Cerebellar cortex (tissue), 1 donor: Measurements from ENCODE around the gene SYTL4.
"Not testable (repeated sequence)": the region's sequence is repeated elsewhere in the genome, so short reads cannot be mapped to it uniquely, and the experiment has no call there.

Experiments
- DNase-seq: peaks from one replicate; pipeline ENCODE4 v3.0.0-alpha.2; 2015; ENCODE audit warnings: low spot score

The SYTL4 gene

GRCh38 chrX:100731441-100732281 is at the start of gene SYTL4:
SYTL4 (minus strand) TSS chrX:100732121; CDS start chrX:100702037, 30,084 bp downstream.
- DNase-seq = no peak

- DNase-seq = not testable (repeated sequence)
Measured at GRCh38 chrX:100769439-100769838, 37.5 kb upstream of the SYTL4 start.

GRCh38 chrX:100768679-100769338 is 36.9 kb upstream of the SYTL4 start:
- peak; percentile 44 for DNase-seq

DNA sequence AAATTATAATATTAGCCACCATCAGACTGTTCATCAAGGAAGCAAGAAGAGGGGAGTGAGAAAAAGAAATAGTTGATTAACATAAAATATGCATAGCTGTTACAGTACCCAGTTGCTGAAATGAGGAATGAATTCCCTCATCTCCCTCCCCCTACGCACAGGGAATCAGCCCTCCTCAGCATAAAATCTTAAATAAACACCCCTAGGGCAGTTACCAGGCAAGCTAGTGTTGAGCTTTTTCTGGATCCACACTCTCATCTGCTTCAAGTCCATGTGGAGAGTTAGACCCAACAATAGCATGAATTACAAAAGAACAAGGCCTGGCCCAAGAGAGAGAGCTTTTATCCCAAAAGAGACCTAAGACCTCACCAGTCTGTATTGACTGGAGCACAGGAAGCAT is 19.0 kb upstream of the SYTL4 start:
- no peak for DNase-seq

DNA sequence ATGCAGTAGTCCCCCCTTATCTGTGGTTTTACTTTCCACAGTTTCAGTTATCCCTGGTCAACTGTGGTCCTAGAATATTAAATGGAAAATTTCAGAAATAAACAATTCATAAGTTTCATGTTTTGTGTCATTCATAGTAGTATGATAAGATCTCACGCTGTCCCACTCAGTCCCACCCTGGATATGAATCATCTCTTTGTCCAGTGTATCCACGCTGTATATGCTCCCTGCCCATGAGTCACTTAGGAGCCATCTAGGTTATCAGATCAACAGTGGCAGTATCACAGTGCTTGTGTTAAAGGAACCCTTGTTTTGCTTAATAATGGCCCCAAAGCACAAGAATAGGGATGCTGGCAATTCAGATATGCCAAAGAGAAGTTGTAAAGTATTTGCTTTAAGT is 16.2 kb upstream of the SYTL4 start:
- no peak for DNase-seq

GRCh38 chrX:100747703-100748102 is 15.8 kb upstream of the SYTL4 start:
- no peak for DNase-seq

DNA sequence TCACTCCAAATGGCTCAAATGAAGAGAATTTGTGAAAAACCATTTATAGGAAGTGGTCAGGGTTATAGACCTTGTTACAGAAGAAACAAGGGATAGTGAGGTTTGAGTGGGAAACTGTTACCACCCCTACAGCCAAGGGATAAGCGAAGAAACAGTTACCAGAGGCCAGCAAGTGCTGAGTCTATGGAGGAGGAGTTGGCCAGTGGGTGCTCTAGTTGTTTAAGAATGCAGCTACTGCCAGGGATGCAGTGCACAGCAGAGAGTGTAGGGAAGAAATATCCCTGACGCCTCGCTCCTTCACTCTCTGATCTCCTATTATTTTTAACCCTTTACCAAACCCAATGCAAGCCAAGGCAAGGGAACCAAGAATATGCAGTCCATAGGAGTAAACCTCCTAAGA is 15.2 kb upstream of the SYTL4 start:
- DNase-seq = no peak

GRCh38 chrX:100745806-100746537 is 14.1 kb upstream of the SYTL4 start:
- DNase-seq = no peak

GRCh38 chrX:100745205-100745604 is 13.3 kb upstream of the SYTL4 start:
- DNase-seq = no peak

DNA sequence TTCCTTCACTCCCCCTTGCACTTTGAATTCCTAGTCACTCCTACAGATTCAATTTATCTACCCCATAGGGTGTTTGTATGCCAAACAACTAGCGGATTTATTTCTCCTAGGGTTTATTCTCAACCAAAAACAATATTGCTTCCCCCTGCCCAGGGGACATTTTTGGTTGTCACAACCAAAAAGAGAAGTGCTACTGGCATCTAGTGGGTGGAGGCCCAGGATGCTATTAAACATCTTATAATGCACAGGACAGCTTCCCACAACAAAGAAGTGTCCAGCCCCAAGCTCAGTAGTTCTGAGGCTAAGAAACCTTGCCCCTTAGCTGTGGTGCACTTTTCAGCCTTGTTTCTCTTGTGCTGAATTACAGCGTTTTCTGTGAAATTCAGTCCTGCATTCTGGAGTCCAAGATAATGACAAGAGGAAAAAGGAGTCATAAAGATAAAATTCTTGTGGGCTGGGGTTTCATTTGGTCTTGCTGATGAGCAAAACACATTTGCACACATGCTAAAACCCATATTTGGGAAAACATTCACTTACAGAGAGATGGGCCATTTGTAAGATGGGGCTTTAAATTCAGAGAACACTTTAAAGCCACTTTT is 11.2 kb upstream of the SYTL4 start:
- DNase-seq = no peak

DNA sequence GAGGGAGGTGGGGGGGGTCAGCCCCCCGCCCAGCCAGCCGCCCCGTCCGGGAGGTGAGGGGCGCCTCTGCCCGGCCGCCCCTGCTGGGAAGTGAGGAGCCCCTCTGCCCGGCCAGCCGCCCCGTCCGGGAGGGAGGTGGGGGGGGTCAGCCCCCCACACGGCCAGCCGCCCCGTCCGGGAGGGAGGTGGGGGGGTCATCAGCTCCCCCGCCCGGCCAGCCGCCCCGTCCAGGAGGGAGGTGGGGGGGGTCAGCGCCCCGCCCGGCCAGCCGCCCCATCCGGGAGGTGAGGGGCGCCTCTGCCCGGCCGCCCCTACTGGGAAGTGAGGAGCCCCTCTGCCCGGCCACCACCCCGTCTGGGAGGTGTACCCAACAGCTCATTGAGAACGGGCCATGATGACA is 7.9 kb downstream of the SYTL4 start:
- not testable (repeated sequence) for DNase-seq

DNA sequence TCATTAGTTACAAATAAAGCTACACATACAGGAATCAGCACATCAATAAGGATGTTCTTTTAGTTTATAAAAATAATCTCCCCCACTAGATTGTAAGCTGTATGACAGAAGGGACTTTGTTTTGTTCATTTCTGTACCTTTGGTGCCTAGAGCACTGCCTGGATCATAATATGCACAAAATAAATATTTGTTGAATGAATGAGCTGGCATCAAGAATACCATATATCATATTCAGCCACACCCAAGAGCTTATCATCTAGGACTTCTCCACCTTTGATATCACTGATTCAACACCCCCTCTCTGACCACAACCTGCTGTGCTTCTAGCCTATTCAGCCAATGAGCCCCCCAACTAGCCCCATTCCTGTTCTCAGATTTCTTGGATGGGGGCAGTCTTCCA is 10.6 kb downstream of the SYTL4 start:
- no peak for DNase-seq

- no peak for DNase-seq
Measured at GRCh38 chrX:100720301-100720700, 11.6 kb downstream of the SYTL4 start.

DNA sequence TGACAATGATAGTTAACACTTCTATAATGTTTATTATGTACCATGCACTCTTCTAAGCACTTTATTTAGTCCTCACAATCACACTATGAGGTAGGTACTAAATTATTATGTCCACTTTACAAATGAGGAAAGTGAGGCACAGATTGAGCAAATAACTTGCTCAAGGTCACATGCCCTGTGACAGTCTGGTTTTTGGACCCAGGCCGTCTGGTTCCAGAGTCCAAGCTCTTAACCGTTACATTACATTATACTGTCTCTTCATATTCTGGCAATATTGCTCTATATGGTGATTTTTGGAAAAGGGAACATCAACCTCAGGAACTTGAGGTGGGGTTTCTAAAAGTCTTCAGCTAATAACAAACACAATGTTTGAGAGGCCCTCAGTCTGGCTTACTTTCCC is 12.8 kb downstream of the SYTL4 start:
- DNase-seq = no peak

- DNase-seq = no peak
Measured at GRCh38 chrX:100717363-100717762, 14.6 kb downstream of the SYTL4 start.

- no peak for DNase-seq
Measured at GRCh38 chrX:100710816-100711215, 21.1 kb downstream of the SYTL4 start.

- no peak for DNase-seq
Measured at GRCh38 chrX:100704581-100705203, 27.2 kb downstream of the SYTL4 start.

DNA sequence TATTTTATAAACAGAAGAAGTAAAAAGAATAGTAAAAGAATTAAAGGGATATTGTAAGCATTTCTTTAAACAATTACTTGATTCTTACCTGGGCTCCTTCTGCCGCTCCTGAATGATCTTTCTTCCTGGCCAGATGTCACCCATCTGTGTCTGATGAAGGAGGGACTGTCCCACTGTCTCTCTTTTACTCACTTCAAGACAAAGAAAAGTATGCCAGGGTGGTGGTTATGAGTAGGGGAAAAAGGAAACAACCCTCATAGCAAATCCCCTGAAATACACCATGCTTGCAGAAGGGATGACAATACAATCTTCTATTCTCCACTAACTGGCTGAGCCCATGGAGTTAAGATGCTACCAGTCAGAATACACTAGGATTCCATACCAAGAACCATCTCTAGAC is 31.1 kb downstream of the SYTL4 start:
- no peak for DNase-seq

DNA sequence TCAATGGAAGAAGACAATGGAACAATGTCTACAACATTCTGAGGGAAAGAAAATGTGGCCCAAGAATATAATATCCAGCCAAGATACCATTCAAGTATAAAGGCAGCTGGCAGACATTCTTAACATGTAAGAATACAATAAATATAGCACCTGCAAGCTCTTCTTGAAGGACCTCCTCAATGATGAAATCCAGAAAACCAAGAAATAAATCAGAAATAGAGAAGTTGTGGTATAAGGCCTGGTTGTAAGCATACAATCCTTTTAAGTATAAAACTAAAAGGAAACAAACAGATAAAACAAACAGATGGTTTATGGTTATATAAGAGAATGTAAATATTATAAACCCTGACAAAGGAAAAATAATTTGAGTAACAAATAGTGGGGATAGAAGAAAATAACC is 33.4 kb downstream of the SYTL4 start:
- no peak for DNase-seq

- DNase-seq = no peak
Measured at GRCh38 chrX:100696699-100697351, 35.1 kb downstream of the SYTL4 start.

- no peak for DNase-seq
Measured at GRCh38 chrX:100695991-100696390, 35.9 kb downstream of the SYTL4 start.
